PC-3 (cell line): ENCODE results near the gene GTF3A.

ENCODE experiments used
- CTCF ChIP-seq: fragments of 300-600 bp; sonication (generic); conservative IDR thresholded peaks from 2 replicates; pipeline ENCODE4 v1.5.1; 2017; ENCODE audit warnings: antibody characterized with exemption, low read depth, mild to moderate bottlenecking, low read length
- EZH2 ChIP-seq: fragments of 300-600 bp; sonication (generic); IDR thresholded peaks from one replicate; pipeline ENCODE4 v1.6.1; 2017; ENCODE audit warnings: antibody characterized with exemption, mild to moderate bottlenecking, low read length; ENCODE audit not compliant: unreplicated experiment

DNA sequence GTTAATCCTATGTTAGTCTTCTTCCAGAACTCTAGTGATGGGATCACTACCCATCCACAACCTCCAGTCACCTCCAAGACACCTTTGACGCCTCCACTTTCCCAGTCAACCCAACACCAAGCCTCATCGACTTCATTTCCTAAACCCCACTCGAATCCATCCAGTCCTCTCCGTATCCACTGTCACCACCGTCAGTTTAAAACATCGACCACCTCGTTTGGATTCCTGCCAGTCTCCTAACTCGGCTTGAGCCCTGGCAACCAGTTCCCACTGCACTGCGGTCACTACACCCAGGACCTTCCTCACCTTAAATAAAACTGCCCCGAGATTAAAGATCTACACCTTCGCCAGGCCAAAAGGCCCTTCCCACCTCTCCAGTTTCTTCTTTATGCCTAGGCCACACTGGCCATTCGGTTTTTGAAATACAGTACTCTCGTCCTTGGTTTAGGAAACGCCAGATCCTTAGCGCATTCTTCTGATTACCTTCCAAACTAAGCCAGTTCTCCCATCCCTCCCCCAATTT lies 24.7 kb downstream of the GTF3A start:
- TF ChIP-seq CTCF, result no peak
- no peak for TF ChIP-seq EZH2
